ENCODE measurements around the gene GLIS2.

DNA sequence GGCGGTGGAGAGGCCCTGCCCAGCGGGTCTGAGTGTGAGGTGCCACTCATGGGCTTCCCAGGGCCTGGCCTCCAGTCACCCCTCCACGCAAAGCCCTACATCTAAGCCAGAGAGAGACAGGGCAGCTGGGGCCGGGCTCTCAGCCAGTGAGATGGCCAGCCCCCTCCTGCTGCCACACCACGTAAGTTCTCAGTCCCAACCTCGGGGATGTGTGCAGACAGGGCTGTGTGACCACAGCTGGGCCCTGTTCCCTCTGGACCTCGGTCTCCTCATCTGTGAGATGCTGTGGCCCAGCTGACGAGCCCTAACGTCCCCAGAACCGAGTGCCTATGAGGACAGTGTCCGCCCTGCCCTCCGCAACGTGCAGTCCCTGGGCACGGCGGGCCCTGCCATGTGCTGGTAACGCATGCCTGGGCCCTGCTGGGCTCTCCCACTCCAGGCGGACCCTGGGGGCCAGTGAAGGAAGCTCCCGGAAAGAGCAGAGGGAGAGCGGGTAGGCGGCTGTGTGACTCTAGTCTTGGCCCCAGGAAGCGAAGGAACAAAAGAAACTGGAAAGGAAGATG is 67.0 kb downstream of the GLIS2 start:
- TF ChIP-seq GATA2 (IDR thresholded peaks at IDR 0.05; ENCODE audit: low read depth, low read length) (no peak), GATA3 (IDR thresholded peaks at IDR 0.05; ENCODE audit: low read depth, low read length) (no peak)

Measured in SH-SY5Y (cell line).